HG03342 (cell line): ENCODE results near the gene KRT26.

Experiments used
- ATAC-seq: cut with Tn5 transposase; IDR thresholded peaks from one replicate; pipeline ENCODE4 v1.9.1; 2021; ENCODE audit warnings: mild to moderate bottlenecking, moderate library complexity; ENCODE audit not compliant: unreplicated experiment

Gene KRT26

GRCh38 chr17:40734018-40734417, 38.0 kb downstream of the KRT26 start:
- ATAC-seq = no peak

- ATAC-seq = no peak
These were observed 41.0 kb downstream of the KRT26 start for GRCh38 chr17:40730970-40731369.

- ATAC-seq = no peak
These were observed 44.4 kb downstream of the KRT26 start for GRCh38 chr17:40727447-40728231.

GRCh38 chr17:40726919-40727318, 45.1 kb downstream of the KRT26 start:
- ATAC-seq = no peak

- ATAC-seq = no peak
These were observed 47.3 kb downstream of the KRT26 start for GRCh38 chr17:40724656-40725055.

GRCh38 chr17:40722241-40722640, 49.8 kb downstream of the KRT26 start:
- no peak for ATAC-seq

GRCh38 chr17:40720899-40721298, 51.1 kb downstream of the KRT26 start:
- no peak for ATAC-seq

- ATAC-seq = no peak
These were observed 53.1 kb downstream of the KRT26 start for GRCh38 chr17:40718930-40719329.

- ATAC-seq = no peak
These were observed 54.2 kb downstream of the KRT26 start for GRCh38 chr17:40717776-40718175.
